Neural progenitor cell (in vitro differentiated cells): ENCODE results near the gene SERPINB6. TPM values are rescaled to one million over a fixed set of nuclear protein-coding genes. Genes with fewer than 3 reads are reported as not detected.
"Not testable (repeated sequence)": the region's sequence is repeated elsewhere in the genome, so short reads cannot be mapped to it uniquely, and the experiment has no call there.

Experiments
- DNase-seq: peaks from one replicate; pipeline ENCODE4 v3.0.0-alpha.2; 2016; ENCODE audit warnings: low spot score
- H2AFZ ChIP-seq: fragments of 200-600 bp; sonication (generic); replicated peaks from 2 replicates; pipeline ENCODE4 v1.6.1; 2016; ENCODE audit warnings: antibody characterized with exemption
- H3F3A ChIP-seq: fragments of 200-600 bp; sonication (generic); 2 replicates; pipeline ENCODE4 v1.6.1; 2016; ENCODE audit warnings: antibody characterized with exemption, low read depth
- H3K27ac ChIP-seq: fragments of 200-600 bp; sonication (generic); 2 replicates; pipeline ENCODE4 v1.5.1; 2016; ENCODE audit warnings: mild to moderate bottlenecking
- H3K27me3 ChIP-seq: fragments of 200-600 bp; sonication (generic); 2 replicates; pipeline ENCODE4 v1.6.1; 2016; ENCODE audit warnings: mild to moderate bottlenecking, moderate library complexity
- H3K36me3 ChIP-seq: fragments of 200-600 bp; sonication (generic); 2 replicates; pipeline ENCODE4 v1.5.1; 2016
- H3K4me1 ChIP-seq: fragments of 200-600 bp; sonication (generic); 2 replicates; pipeline ENCODE4 v1.6.1; 2016; ENCODE audit warnings: mixed run types
- H3K4me2 ChIP-seq: fragments of 200-600 bp; sonication (generic); 2 replicates; pipeline ENCODE4 v1.6.1; 2016
- H3K4me3 ChIP-seq: fragments of 200-600 bp; sonication (generic); 2 replicates; pipeline ENCODE4 v1.5.1; 2016
- H3K79me2 ChIP-seq: fragments of 200-600 bp; sonication (generic); 2 replicates; pipeline ENCODE4 v1.6.1; 2016; ENCODE audit warnings: low read depth
- H3K9ac ChIP-seq: fragments of 200-600 bp; sonication (generic); 2 replicates; pipeline ENCODE4 v1.6.1; 2016
- H3K9me3 ChIP-seq: fragments of 200-600 bp; sonication (generic); 2 replicates; pipeline ENCODE4 v1.5.1; 2016; ENCODE audit warnings: low read depth
- H4K20me1 ChIP-seq: fragments of 200-600 bp; sonication (generic); 2 replicates; pipeline ENCODE4 v1.6.1; 2016; ENCODE audit warnings: low read depth
- H3K27ac Mint-ChIP-seq: 3 replicates; pipeline ENCODE4 v1.8.0; 2021; ENCODE audit warnings: mixed read lengths
- H3K27me3 Mint-ChIP-seq: 2 replicates; pipeline ENCODE4 v1.8.0; 2022; ENCODE audit warnings: low read depth, mild to moderate bottlenecking, inconsistent platforms, moderate library complexity, mixed read lengths; ENCODE audit not compliant: insufficient read depth
- H3K36me3 Mint-ChIP-seq: 3 replicates; pipeline ENCODE4 v1.8.0; 2021; ENCODE audit warnings: mixed read lengths
- H3K4me1 Mint-ChIP-seq: 3 replicates; pipeline ENCODE4 v1.8.0; 2021; ENCODE audit warnings: mixed read lengths
- H3K4me3 Mint-ChIP-seq: 3 replicates; pipeline ENCODE4 v1.8.0; 2021; ENCODE audit warnings: mild to moderate bottlenecking, moderate library complexity, mixed read lengths
- H3K9me3 Mint-ChIP-seq: 3 replicates; pipeline ENCODE4 v1.8.0; 2020; ENCODE audit warnings: mixed read lengths
- CTCF ChIP-seq: fragments of 200-600 bp; sonication (generic); IDR thresholded peaks from 2 replicates; pipeline ENCODE4 v1.5.1; 2017; ENCODE audit warnings: antibody characterized with exemption, mild to moderate bottlenecking
- EZH2 ChIP-seq: fragments of 200-600 bp; sonication (generic); IDR thresholded peaks from 2 replicates; pipeline ENCODE4 v1.6.1; 2017; ENCODE audit warnings: antibody characterized with exemption, mild to moderate bottlenecking, moderate library complexity
- EZH2phosphoT487 ChIP-seq: fragments of 200-600 bp; sonication (generic); IDR thresholded peaks from 2 replicates; pipeline ENCODE4 v1.6.1; 2017; ENCODE audit warnings: antibody characterized with exemption
- total RNA-seq: library from RNA; depleted of rRNA; stranded (reverse); fragments of >200 nt; gene quantifications from 2 replicates; pipeline ENCODE4 v1.2.3, GENCODE V29; 2015; ENCODE audit warnings: low replicate concordance

The SERPINB6 gene
- total RNA-seq, 1 donor from 2014 or later = 13.3 TPM

- H3K27ac Mint-ChIP-seq, H3K36me3 ChIP-seq, H3K9ac ChIP-seq, H3K4me3 Mint-ChIP-seq, H4K20me1 ChIP-seq, H3K27ac ChIP-seq, H3K9me3 ChIP-seq, DNase-seq, H3K79me2 ChIP-seq, H3K36me3 Mint-ChIP-seq, H3K9me3 Mint-ChIP-seq: not testable (repeated sequence)
- peak overlapping the region; percentile 84 for H3K4me2 ChIP-seq
- H3K4me1 ChIP-seq = peaks cover 16% of the 10 kb centered on the region
- Mint-ChIP-seq H3K27me3 (peaks cover 39% of the 10 kb centered on the region), H3K4me1 (peaks cover 70% of the 10 kb centered on the region)
- peak overlapping the region; percentile 67 for H2AFZ ChIP-seq
- peaks cover 21% of the 10 kb centered on the region for H3F3A ChIP-seq
- peaks cover 67% of the 10 kb centered on the region for H3K27me3 ChIP-seq
- peak overlapping the region; percentile 62 for H3K4me3 ChIP-seq
Observed at GRCh38 chr6:2903411-2904185, 67.8 kb downstream of the SERPINB6 start.

- H3K36me3 ChIP-seq, H3K9me3 Mint-ChIP-seq, H2AFZ ChIP-seq, H3K27ac ChIP-seq, H3K27ac Mint-ChIP-seq, H3K9ac ChIP-seq, H3K79me2 ChIP-seq, H4K20me1 ChIP-seq, DNase-seq, H3K9me3 ChIP-seq, H3K36me3 Mint-ChIP-seq: not testable (repeated sequence)
- Histone ChIP-seq H3K4me2 (peak overlapping the region; percentile 84), H3K4me1 (peaks cover 12% of the 10 kb centered on the region), H3F3A (peaks cover 15% of the 10 kb centered on the region), H3K27me3 (peaks cover 60% of the 10 kb centered on the region), H3K4me3 (peak overlapping the region; percentile 62)
- peaks cover 53% of the 10 kb centered on the region for H3K4me1 Mint-ChIP-seq
- H3K4me3 Mint-ChIP-seq = peak overlapping the region; percentile 89
- H3K27me3 Mint-ChIP-seq = peaks cover 23% of the 10 kb centered on the region
Observed at GRCh38 chr6:2901645-2902502, 69.5 kb downstream of the SERPINB6 start.

- no peaks in the 10 kb centered on the region for H3K9me3 ChIP-seq
- no peak for TF ChIP-seq EZH2
- TF ChIP-seq CTCF = no peak
- TF ChIP-seq EZH2phosphoT487 = no peak
- no peak for DNase-seq
- peaks cover 46% of the 10 kb centered on the region for H3K4me1 Mint-ChIP-seq
- peaks cover 12% of the 10 kb centered on the region for H3K4me1 ChIP-seq
- no peaks in the 10 kb centered on the region for H3K79me2 ChIP-seq
- H3K36me3 ChIP-seq = no peaks in the 10 kb centered on the region
- H3K9me3 Mint-ChIP-seq = peaks cover 2% of the 10 kb centered on the region
- H3K27me3 Mint-ChIP-seq = peaks cover 17% of the 10 kb centered on the region
- H4K20me1 ChIP-seq = no peaks in the 10 kb centered on the region
- H3K36me3 Mint-ChIP-seq = no peaks in the 10 kb centered on the region
- H3K9ac ChIP-seq = no peak overlapping the region
- no peak overlapping the region for H3K27ac ChIP-seq
- peaks cover 15% of the 10 kb centered on the region for H3F3A ChIP-seq
- no peak overlapping the region for H2AFZ ChIP-seq
- H3K4me2 ChIP-seq = no peak overlapping the region
- no peak overlapping the region for H3K4me3 ChIP-seq
- H3K27ac Mint-ChIP-seq = peak overlapping the region; percentile 7
- H3K27me3 ChIP-seq = peaks cover 51% of the 10 kb centered on the region
- peak overlapping the region; percentile 89 for H3K4me3 Mint-ChIP-seq
Observed at GRCh38 chr6:2900821-2901644, 70.3 kb downstream of the SERPINB6 start.

GRCh38 chr6:2900221-2900807 is 71.1 kb downstream of the SERPINB6 start:
- H3K36me3 ChIP-seq = no peaks in the 10 kb centered on the region
- H3K9me3 ChIP-seq = no peaks in the 10 kb centered on the region
- H3K4me2 ChIP-seq = no peak overlapping the region
- H3F3A ChIP-seq = peaks cover 15% of the 10 kb centered on the region
- H4K20me1 ChIP-seq = no peaks in the 10 kb centered on the region
- H3K4me1 ChIP-seq = peaks cover 12% of the 10 kb centered on the region
- H3K4me3 ChIP-seq = no peak overlapping the region
- Mint-ChIP-seq H3K36me3 (no peaks in the 10 kb centered on the region), H3K27me3 (peaks cover 17% of the 10 kb centered on the region), H3K4me1 (peaks cover 42% of the 10 kb centered on the region), H3K27ac (no peak overlapping the region), H3K4me3 (no peak overlapping the region), H3K9me3 (peaks cover 2% of the 10 kb centered on the region)
- H3K79me2 ChIP-seq = no peaks in the 10 kb centered on the region
- no peak overlapping the region for H3K27ac ChIP-seq
- no peak for DNase-seq
- TF ChIP-seq EZH2 (no peak), EZH2phosphoT487 (no peak), CTCF (no peak)
- no peak overlapping the region for H3K9ac ChIP-seq
- H3K27me3 ChIP-seq = peaks cover 44% of the 10 kb centered on the region
- no peak overlapping the region for H2AFZ ChIP-seq
